Measurements from ENCODE around the gene ARID5A.

The ARID5A gene

DNA sequence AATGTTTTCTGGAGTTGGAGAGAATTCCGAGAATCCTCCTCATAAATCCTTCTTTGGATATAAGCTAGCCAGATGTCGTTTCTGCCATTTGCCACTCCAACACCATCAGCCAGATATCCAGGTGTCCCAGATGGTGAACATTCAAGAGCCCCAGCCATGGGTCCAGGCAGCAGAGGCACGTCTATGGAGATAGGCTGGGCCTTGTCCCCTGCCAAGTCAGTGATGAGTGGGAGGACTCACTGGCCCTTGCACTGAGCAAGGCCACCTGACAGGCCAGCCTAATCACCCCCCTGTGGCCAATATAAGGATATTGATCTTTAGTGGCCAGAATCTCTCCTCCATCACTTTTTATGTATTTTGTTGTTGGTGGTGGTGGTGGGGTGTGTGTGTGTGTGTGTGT lies 28.0 kb downstream of the ARID5A start:
- DNase-seq = no peak
- Histone ChIP-seq H3K36me3 (no peaks in the 10 kb centered on the region), H3K9me3 (no peaks in the 10 kb centered on the region), H3K4me1 (no peaks in the 10 kb centered on the region), H3K4me3 (ENCODE audit: low read depth, low read length) (no peak overlapping the region), H3K27me3 (no peaks in the 10 kb centered on the region)
- TF ChIP-seq, protein P1, sequence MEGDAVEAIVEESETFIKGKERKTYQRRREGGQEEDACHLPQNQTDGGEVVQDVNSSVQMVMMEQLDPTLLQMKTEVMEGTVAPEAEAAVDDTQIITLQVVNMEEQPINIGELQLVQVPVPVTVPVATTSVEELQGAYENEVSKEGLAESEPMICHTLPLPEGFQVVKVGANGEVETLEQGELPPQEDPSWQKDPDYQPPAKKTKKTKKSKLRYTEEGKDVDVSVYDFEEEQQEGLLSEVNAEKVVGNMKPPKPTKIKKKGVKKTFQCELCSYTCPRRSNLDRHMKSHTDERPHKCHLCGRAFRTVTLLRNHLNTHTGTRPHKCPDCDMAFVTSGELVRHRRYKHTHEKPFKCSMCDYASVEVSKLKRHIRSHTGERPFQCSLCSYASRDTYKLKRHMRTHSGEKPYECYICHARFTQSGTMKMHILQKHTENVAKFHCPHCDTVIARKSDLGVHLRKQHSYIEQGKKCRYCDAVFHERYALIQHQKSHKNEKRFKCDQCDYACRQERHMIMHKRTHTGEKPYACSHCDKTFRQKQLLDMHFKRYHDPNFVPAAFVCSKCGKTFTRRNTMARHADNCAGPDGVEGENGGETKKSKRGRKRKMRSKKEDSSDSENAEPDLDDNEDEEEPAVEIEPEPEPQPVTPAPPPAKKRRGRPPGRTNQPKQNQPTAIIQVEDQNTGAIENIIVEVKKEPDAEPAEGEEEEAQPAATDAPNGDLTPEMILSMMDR (IDR thresholded peaks at IDR 0.05; ENCODE audit: low read depth, low read length) = no peak

- DNase-seq = no peak
- TF ChIP-seq, protein P1 (IDR thresholded peaks at IDR 0.05; ENCODE audit: low read depth, low read length) = no peak
- Histone ChIP-seq H3K27me3 (no peaks in the 10 kb centered on the region), H3K36me3 (no peaks in the 10 kb centered on the region), H3K4me1 (no peaks in the 10 kb centered on the region), H3K9me3 (no peaks in the 10 kb centered on the region), H3K4me3 (ENCODE audit: low read depth, low read length) (no peak overlapping the region)
Measured at GRCh38 chr2:96565111-96565510, 28.6 kb downstream of the ARID5A start.

DNA sequence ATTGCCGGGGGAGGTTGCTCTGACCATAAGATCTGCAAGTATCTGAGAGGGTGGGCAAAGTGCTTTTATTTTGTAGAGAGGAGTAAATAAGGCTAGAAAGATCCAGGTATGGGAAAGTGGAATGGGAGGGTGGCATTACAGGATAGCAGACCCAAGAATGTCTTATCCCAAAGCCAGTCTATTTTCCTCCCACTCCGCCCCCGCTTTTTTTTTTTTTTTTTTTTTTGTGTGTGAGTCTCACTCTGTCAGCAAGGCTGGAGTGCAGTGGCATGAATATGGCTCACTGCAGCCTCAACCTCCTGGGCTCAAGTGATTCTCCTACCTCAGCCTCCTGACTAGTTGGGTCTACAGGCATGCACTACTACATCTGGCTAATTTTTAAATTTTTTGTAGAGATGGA lies 31.5 kb downstream of the ARID5A start:
- no peaks in the 10 kb centered on the region for H3K9me3 ChIP-seq
- no peaks in the 10 kb centered on the region for H3K27me3 ChIP-seq
- H3K36me3 ChIP-seq = no peaks in the 10 kb centered on the region
- no peak overlapping the region for H3K4me3 ChIP-seq (ENCODE audit: low read depth, low read length)
- no peak for DNase-seq
- TF ChIP-seq, protein P1 (IDR thresholded peaks at IDR 0.05; ENCODE audit: low read depth, low read length) = no peak
- no peaks in the 10 kb centered on the region for H3K4me1 ChIP-seq

- no peaks in the 10 kb centered on the region for H3K36me3 ChIP-seq
- no peaks in the 10 kb centered on the region for H3K9me3 ChIP-seq
- H3K4me1 ChIP-seq = no peaks in the 10 kb centered on the region
- no peaks in the 10 kb centered on the region for H3K27me3 ChIP-seq
- no peak overlapping the region for H3K4me3 ChIP-seq (ENCODE audit: low read depth, low read length)
- no peak for DNase-seq
- TF ChIP-seq, protein P1 (IDR thresholded peaks at IDR 0.05; ENCODE audit: low read depth, low read length) = 0 out of 2 replicates have a peak, but pooled peaks have one; percentile 8
Measured at GRCh38 chr2:96574364-96574763, 37.8 kb downstream of the ARID5A start.

DNA sequence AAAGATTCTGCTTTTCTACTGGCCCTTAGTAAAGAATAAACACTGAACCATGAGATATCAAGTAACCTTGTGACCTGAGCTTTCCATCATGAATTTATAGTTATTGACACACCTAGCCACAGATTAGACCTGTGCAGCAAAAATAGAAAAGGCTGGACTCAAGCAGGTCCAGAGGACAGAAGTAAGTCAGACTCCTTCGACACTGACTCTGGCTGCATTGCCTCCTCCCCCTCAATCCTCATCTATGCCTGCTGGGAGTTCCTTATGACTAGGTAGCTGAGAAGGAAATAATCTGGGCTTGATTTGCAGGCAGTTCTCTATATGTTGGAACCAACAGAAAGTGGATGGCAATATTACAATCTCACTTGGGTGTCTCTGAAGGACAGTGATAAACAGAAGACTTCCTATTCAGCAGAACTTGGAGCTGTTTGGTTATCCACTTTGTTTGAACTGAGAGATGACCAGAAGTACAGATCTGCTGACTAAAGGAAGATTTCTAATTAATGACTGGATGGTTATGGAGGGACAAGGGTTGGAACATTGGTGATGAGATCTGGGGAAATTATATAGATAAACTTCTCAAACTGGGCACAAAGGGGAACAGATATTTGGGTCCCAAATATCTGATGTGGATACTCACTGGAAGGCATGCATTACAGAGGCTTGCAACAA lies 39.4 kb downstream of the ARID5A start:
- H3K4me1 ChIP-seq = no peaks in the 10 kb centered on the region
- TF ChIP-seq, protein P1 (IDR thresholded peaks at IDR 0.05; ENCODE audit: low read depth, low read length) = no peak
- DNase-seq = no peak

GRCh38 chr2:96577501-96577900 lies 40.9 kb downstream of the ARID5A start:
- Histone ChIP-seq H3K4me1 (no peaks in the 10 kb centered on the region), H3K9me3 (no peaks in the 10 kb centered on the region), H3K27me3 (no peaks in the 10 kb centered on the region), H3K36me3 (no peaks in the 10 kb centered on the region), H3K4me3 (ENCODE audit: low read depth, low read length) (no peak overlapping the region)
- TF ChIP-seq, protein P1 (IDR thresholded peaks at IDR 0.05; ENCODE audit: low read depth, low read length) = no peak
- DNase-seq = no peak

More for the DNA sequence above, 39.4 kb downstream of the ARID5A start:
- H3K27me3 ChIP-seq = no peaks in the 10 kb centered on the region
- no peak overlapping the region for H3K4me3 ChIP-seq (ENCODE audit: low read depth, low read length)
- H3K36me3 ChIP-seq = no peaks in the 10 kb centered on the region
- no peaks in the 10 kb centered on the region for H3K9me3 ChIP-seq
